ENCODE data around the gene TMEFF2. TPM values are rescaled to one million over a fixed set of nuclear protein-coding genes. Genes with fewer than 3 reads are reported as not detected.

The TMEFF2 gene
- total RNA-seq, 4 donors from 2014 or later = 0.20 TPM; not detected in 3

DNA sequence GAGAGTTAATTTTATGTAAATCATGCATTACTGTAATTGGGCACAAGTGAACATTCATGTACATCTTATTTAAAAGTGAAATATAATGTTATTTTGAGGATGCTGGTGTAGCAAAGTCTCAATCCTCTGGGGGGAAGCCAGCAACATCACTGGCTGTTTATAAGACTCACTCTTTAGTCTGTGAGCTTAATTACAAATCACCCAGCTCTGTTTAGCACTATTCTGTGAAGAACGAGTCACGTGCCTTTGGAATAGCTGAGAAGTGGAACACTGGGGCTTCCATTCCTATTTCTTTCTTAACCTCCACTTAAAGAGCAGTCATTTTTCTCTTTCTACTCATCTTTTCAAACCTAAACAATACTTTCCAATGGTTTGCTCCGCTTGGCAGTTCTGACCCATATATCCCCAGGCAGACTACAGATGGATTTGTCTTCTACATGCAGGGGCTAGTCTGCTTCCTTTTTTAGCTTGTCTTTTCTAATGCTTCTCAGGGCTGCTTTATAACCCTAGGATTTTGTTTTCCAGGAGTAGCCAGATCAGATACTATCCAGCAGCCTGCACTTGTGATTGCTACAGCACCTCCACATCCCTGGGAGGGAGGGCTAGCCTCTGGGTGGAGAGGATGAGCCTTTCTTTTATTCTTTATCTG lies 252.5 kb downstream of the TMEFF2 start:
- Histone ChIP-seq H3K4me3 (no peak overlapping the region), H3K27ac (no peak overlapping the region), H3K36me3 (no peaks in the 10 kb centered on the region), H3K27me3 (no peaks in the 10 kb centered on the region), H3K9me3 (no peaks in the 10 kb centered on the region), H3K4me1 (no peaks in the 10 kb centered on the region)
- in situ Hi-C loops (cut with MboI; ENCODE audit: low sequenced_read_pairs in 4 of 4) (no loop called here), intact Hi-C loops (cut with DNase I; ENCODE audit: low total_unique reads) (no loop called here)
- no peak for ATAC-seq
- no peak for DNase-seq
- TF ChIP-seq, protein P1, sequence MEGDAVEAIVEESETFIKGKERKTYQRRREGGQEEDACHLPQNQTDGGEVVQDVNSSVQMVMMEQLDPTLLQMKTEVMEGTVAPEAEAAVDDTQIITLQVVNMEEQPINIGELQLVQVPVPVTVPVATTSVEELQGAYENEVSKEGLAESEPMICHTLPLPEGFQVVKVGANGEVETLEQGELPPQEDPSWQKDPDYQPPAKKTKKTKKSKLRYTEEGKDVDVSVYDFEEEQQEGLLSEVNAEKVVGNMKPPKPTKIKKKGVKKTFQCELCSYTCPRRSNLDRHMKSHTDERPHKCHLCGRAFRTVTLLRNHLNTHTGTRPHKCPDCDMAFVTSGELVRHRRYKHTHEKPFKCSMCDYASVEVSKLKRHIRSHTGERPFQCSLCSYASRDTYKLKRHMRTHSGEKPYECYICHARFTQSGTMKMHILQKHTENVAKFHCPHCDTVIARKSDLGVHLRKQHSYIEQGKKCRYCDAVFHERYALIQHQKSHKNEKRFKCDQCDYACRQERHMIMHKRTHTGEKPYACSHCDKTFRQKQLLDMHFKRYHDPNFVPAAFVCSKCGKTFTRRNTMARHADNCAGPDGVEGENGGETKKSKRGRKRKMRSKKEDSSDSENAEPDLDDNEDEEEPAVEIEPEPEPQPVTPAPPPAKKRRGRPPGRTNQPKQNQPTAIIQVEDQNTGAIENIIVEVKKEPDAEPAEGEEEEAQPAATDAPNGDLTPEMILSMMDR (IDR thresholded peaks at IDR 0.05 in 4 of 5, conservative IDR thresholded peaks at IDR 0.05 in 1 of 5) = no peak
- no peak for TF ChIP-seq POLR2A (IDR thresholded peaks at IDR 0.05)

DNA sequence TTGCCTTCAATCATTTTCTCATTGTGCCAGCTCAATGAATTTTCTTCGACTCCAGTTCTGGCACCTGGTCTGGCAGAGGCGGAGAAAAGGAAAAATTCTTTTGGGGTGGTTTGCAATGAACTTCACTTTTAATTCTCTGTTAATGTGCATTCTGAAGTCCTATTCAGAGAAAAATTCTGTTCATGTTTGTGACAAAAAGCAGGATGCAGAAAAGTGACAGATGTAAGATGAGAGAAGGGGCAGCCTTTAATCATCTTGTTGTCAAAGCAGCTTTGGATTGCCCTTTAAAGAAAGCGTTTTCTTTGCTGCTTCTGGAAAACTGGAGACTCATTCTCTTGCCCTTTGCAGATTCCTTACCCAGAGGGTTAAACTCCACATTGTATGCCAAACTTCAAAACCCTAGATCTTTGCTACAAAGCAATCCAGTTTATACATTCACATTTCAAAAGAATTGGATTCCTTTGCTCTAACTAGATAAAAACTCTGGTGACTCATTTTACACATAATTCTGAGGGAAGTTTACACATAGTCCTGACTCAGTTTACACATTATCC lies 253.3 kb downstream of the TMEFF2 start:
- TF ChIP-seq POLR2A (IDR thresholded peaks at IDR 0.05) = no peak
- TF ChIP-seq, protein P1 (IDR thresholded peaks at IDR 0.05 in 4 of 5, conservative IDR thresholded peaks at IDR 0.05 in 1 of 5) = no peak
- in situ Hi-C loops (cut with MboI; ENCODE audit: low sequenced_read_pairs in 4 of 4) = no loop called here
- intact Hi-C loops (cut with DNase I; ENCODE audit: low total_unique reads) = no loop called here
- Histone ChIP-seq H3K4me1 (no peaks in the 10 kb centered on the region), H3K27me3 (no peaks in the 10 kb centered on the region), H3K4me3 (no peak overlapping the region), H3K27ac (no peak overlapping the region), H3K36me3 (no peaks in the 10 kb centered on the region), H3K9me3 (no peaks in the 10 kb centered on the region)
- no peak for ATAC-seq
- DNase-seq = no peak

DNA sequence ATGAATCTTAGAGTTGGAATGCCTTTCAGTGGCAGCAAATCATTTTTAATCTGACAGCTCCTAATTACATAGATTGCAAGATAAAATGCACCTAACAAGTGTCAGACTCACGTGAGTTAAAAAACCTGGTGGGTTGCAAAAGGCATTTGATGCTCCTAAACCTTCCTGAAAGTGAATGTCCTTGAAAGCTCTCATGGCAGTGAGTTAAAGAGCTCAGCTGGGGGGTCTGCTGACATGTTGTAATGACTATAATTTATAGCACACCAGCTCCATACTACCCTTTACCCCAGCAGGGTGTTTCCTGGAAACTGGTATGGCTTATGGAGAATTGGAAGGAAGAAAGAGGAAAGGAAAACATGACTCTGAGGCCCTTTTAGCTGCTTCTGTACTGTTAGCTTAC lies 256.0 kb downstream of the TMEFF2 start:
- intact Hi-C loops (cut with DNase I; ENCODE audit: low total_unique reads) (no loop called here), in situ Hi-C loops (cut with MboI; ENCODE audit: low sequenced_read_pairs in 4 of 4) (no loop called here)
- H3K27ac ChIP-seq = no peak overlapping the region
- no peak for DNase-seq
- ATAC-seq = no peak
- no peaks in the 10 kb centered on the region for H3K36me3 ChIP-seq
- no peaks in the 10 kb centered on the region for H3K9me3 ChIP-seq
- no peak overlapping the region for H3K4me3 ChIP-seq
- no peaks in the 10 kb centered on the region for H3K27me3 ChIP-seq
- H3K4me1 ChIP-seq = no peaks in the 10 kb centered on the region
- no peak for TF ChIP-seq POLR2A (IDR thresholded peaks at IDR 0.05)
- TF ChIP-seq, protein P1 (IDR thresholded peaks at IDR 0.05 in 4 of 5, conservative IDR thresholded peaks at IDR 0.05 in 1 of 5) = no peak

DNA sequence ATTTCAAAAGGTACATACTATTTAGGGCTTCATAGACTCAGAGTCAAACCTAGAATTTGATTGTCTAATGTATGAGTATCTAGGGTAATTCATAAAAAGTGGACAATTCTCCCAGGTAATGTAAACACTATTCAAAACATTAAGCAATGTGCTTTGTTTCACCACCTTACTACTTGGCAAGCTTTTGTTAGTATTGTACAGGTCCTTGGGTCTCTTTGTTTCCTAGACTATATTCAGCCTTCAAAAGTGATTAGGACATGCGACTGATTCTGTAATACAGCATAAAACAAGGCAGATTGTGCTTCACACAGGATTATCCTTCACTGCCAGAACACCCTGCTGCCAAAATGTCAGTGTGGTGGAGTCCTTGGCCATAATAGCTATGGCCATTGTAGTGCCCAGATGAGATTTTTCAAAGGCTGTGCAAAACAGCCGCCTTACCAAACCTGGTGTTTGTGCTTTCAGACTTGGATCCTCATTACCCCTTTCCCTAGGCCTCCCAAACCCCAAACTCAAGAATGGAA lies 257.8 kb downstream of the TMEFF2 start:
- Histone ChIP-seq H3K9me3 (no peaks in the 10 kb centered on the region), H3K4me1 (no peaks in the 10 kb centered on the region), H3K36me3 (no peaks in the 10 kb centered on the region), H3K4me3 (no peak overlapping the region), H3K27ac (no peak overlapping the region), H3K27me3 (no peaks in the 10 kb centered on the region)
- in situ Hi-C loops (cut with MboI; ENCODE audit: low sequenced_read_pairs in 4 of 4) = no loop called here
- intact Hi-C loops (cut with DNase I; ENCODE audit: low total_unique reads) = no loop called here
- DNase-seq (no peak), ATAC-seq (no peak)
- TF ChIP-seq, protein P1 (IDR thresholded peaks at IDR 0.05 in 4 of 5, conservative IDR thresholded peaks at IDR 0.05 in 1 of 5) = no peak
- TF ChIP-seq POLR2A (IDR thresholded peaks at IDR 0.05) = no peak

Data from gastrocnemius medialis (tissue), 4 donors.